VCaP (cell line): ENCODE data around the gene STYXL1.

Experiments used
- H3K27ac ChIP-seq: fragments of 450-650 bp; 2 replicates; pipeline ENCODE4 v1.5.1; 2017
- TF ChIP-seq, protein P1 (sequence below): fragments of 450-650 bp; conservative IDR thresholded peaks from 2 replicates; pipeline ENCODE4 v1.5.1; 2017; ENCODE audit warnings: mild to moderate bottlenecking, moderate library complexity

STYXL1 gene

DNA sequence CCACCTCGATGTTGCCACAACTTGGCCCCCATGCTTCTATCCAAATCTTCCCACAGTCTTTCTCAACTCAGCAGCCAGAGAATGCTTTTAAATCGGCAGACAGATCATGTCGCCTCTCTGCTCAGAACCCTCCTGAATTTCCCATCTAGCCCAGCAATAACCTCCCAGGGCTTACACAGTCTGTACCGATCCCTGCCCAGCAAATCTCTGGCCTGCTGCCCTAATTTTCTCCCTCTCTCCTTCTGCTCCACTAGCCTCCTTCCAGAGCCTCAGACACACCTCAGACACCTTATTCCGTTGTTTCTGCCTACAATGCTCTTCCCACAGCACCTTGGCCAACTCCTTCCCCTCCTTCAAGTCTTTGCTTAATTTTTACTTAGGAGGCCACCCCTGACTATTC, 32.4 kb upstream of the STYXL1 start:
- TF ChIP-seq, protein P1, sequence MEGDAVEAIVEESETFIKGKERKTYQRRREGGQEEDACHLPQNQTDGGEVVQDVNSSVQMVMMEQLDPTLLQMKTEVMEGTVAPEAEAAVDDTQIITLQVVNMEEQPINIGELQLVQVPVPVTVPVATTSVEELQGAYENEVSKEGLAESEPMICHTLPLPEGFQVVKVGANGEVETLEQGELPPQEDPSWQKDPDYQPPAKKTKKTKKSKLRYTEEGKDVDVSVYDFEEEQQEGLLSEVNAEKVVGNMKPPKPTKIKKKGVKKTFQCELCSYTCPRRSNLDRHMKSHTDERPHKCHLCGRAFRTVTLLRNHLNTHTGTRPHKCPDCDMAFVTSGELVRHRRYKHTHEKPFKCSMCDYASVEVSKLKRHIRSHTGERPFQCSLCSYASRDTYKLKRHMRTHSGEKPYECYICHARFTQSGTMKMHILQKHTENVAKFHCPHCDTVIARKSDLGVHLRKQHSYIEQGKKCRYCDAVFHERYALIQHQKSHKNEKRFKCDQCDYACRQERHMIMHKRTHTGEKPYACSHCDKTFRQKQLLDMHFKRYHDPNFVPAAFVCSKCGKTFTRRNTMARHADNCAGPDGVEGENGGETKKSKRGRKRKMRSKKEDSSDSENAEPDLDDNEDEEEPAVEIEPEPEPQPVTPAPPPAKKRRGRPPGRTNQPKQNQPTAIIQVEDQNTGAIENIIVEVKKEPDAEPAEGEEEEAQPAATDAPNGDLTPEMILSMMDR, result no peak

DNA sequence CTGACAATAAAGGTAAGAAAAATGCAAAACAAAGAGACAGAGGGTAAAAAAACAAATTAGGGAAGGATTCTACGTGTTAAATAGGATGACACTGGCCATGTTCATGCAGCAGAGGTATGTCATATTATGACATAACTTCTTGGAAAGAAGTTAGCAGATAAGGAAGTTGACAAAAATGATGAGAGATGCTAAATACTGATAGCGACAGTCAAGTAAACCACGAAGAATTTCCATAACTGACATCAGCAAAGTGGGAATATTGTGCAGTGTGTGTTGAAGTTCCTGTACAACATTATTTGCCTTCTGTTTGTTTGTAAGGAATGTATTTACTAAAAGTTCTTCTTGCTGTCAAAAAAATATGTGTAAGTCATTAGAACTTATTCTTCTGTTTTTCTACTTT, 29.6 kb upstream of the STYXL1 start:
- H3K27ac ChIP-seq, result peak overlapping the region; percentile 47
- TF ChIP-seq, protein P1, result no peak

More for the DNA sequence above, 32.4 kb upstream of the STYXL1 start:
- H3K27ac ChIP-seq, result no peak overlapping the region

DNA sequence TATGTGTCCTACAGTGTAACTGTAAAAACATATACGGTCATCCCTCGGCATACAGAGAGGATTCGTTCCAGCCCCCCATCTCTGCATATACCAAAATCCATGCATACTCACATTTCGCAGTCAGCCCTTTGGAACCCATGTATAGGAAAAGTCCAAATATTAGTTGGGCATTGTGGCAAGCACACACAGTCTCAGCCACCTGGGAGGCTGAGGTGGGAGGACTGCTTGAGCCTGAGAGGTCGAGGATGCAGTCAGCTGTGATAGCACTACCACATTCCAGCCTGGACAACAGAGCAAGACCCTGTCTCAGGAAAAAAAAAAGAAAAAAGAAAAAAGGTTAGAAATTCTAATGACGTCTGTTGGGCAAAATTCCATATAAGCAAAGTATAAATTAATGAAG, 29.2 kb upstream of the STYXL1 start:
- H3K27ac ChIP-seq, result peak overlapping the region; percentile 47
- TF ChIP-seq, protein P1, result no peak

DNA sequence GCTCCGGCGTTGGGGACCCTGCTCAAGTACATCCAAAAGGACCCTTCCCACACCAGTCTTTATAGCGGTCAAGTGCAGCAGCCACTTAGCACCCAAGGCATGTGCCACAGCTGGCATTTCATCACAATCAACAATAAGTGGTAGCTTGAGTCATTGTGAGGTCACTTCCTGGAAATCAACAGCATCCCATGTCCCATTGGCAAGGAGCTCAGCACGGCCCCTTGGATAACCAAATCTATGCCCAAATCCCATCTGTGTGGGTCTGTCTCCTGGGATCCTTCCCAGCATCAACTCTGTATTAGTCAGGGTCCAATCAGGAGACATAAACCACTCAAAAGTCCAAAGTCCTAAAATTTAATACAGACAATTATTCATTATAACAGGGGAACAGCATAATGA, 27.2 kb upstream of the STYXL1 start:
- TF ChIP-seq, protein P1, result no peak
- no peak overlapping the region for H3K27ac ChIP-seq

DNA sequence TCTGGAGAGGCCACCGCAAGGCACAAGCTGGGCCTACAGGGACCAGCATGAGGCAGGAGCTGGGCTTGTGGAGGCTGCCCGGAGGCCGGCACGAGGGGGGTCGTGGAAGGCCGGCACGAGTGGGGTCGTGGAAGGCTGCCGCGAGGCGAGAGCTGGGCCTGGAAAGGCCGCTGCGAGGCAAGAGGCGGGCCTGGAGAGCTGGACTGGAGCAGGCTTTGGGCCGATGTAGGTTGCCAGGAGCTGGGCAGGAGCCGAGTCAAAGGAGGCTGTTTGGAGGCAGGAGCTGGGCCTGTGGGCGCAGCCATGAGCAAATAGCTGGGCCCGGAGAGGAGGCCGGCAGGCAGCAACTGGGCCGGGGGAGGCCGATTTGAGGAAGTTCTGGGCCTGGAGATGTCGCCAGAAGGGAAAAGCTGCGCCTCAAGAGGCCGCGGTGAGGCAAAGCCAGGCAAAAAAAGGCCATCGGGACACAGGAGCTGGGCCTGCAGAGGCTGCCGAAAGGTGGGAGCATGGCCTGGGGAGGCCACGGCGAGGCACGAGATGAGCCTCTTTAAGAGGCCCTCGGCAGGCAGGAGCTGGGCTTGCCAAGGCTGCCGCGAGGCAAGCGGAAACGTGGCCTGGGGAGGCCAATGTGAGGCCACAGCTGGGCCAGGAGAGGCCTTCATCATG, 26.6 kb upstream of the STYXL1 start:
- no peak overlapping the region for H3K27ac ChIP-seq
- TF ChIP-seq, protein P1, result no peak

DNA sequence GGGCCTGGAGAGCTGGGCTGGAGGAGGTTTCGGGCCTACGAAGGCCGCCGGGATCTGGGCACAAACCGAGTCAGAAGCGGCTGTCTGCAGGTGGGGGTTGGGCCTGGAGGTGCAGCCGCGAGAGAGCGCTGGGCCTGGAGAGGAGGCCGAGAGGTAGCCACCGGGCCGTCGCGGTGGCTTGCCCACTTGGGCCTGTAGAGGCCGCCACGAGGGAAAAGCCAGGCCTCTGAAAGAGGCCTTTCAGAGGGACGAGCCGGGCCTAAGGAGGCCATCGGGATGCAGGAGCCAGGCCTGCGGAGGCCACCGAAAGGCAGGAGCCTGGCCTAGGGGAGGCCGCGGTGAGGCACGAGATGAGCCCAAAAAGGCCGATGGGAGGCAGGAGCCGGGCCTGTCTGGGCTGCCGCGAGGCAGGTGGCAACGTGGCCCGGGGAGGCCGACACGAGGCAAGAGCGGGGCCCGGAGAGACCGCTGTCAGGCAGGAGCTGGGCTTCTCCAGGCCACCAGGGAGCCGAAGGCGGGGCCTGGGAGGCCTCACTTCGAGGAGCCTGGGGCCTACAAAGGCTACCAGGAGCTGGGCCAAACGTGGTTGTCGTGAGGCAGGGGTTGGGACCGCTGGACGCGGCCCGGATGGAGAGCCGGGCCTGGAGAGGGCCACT, 25.7 kb upstream of the STYXL1 start:
- TF ChIP-seq, protein P1, result no peak
- no peak overlapping the region for H3K27ac ChIP-seq

DNA sequence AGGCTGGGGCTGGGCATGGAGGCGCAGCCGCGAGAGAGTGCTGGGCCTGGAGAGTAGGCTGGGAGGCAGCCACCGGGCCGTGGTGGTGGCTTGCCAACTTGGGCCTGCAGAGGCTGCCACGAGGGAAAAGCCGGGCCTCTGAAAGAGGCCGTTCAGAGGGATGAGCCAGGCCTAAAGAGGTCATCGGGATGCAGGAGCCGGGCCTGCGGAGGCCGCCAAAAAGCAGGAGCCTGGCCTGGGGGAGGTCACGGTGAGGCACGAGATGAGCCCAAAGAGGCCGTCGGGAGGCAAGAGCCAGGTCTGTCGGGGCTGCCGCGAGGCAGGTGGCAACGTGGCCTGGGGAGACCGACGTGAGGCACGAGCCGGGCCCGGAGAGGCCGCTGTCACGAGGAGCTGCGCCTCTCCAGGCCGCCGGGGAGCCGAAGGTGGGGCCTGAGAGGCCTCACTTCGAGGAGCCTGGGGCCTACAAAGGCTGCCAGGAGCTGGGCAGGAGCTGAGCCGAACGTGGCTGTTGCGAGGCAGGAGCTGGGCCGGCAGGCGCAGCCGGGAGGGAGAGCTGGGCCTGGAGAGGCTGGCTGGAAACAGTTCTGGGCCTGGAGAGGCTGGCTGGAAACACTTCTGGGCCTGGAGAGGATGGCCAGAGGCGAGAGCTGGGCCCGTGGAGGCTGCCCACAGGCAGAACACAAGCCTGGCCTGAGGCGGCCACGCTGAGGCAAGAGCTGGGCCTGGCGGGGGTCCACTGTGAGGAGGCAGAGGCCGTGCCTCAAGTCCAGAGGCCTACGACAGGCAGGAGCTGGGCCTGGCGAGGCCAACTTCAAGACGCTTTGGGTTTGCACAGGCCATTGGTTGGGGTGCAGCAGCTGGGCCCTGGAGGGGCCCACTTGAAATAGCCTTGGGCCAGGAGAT, 24.7 kb upstream of the STYXL1 start:
- TF ChIP-seq, protein P1, result no peak
- no peak overlapping the region for H3K27ac ChIP-seq
